ENCODE measurements around the gene CDH12.
"Not testable (repeated sequence)": the region's sequence is repeated elsewhere in the genome, so short reads cannot be mapped to it uniquely, and the experiment has no call there.

CDH12 gene

GRCh38 chr5:22625451-22625850, 227.7 kb downstream of the CDH12 start:
- no peak overlapping the region for H3K27ac ChIP-seq
- no peaks in the 10 kb centered on the region for H3K27me3 ChIP-seq
- intact Hi-C loops (cut with DNase I; ENCODE audit: low total_unique reads): no loop called here
- H3K4me3 ChIP-seq: no peak overlapping the region
- no peaks in the 10 kb centered on the region for H3K36me3 ChIP-seq
- no peak for DNase-seq
- no peaks in the 10 kb centered on the region for H3K9me3 ChIP-seq
- TF ChIP-seq, protein P1, sequence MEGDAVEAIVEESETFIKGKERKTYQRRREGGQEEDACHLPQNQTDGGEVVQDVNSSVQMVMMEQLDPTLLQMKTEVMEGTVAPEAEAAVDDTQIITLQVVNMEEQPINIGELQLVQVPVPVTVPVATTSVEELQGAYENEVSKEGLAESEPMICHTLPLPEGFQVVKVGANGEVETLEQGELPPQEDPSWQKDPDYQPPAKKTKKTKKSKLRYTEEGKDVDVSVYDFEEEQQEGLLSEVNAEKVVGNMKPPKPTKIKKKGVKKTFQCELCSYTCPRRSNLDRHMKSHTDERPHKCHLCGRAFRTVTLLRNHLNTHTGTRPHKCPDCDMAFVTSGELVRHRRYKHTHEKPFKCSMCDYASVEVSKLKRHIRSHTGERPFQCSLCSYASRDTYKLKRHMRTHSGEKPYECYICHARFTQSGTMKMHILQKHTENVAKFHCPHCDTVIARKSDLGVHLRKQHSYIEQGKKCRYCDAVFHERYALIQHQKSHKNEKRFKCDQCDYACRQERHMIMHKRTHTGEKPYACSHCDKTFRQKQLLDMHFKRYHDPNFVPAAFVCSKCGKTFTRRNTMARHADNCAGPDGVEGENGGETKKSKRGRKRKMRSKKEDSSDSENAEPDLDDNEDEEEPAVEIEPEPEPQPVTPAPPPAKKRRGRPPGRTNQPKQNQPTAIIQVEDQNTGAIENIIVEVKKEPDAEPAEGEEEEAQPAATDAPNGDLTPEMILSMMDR (IDR thresholded peaks at IDR 0.05): no peak
- H3K4me1 ChIP-seq: no peaks in the 10 kb centered on the region

DNA sequence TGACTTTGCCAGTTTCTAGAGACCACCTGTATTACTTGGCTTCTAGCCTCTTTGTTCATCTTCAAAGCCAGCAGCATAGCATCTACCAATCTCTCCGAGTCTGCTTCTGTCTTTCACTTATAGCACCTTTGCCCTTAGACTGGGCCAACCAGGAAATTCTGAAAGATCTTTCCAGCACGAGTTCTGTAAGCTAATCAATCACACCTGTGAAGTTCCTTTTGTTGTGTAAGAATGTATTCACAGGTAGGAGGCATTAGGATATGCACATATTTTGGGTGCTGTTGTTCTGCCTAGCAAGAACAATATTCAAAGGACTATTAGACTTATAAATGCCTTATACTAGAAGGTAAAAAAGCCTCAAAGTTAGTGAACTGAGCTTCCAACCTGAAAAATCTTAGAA, 232.1 kb downstream of the CDH12 start:
- Histone ChIP-seq H3K36me3 (no peaks in the 10 kb centered on the region), H3K4me3 (no peak overlapping the region), H3K4me1 (no peaks in the 10 kb centered on the region), H3K9me3 (no peaks in the 10 kb centered on the region), H3K27me3 (no peaks in the 10 kb centered on the region), H3K27ac (no peak overlapping the region)
- TF ChIP-seq, protein P1 (IDR thresholded peaks at IDR 0.05): no peak
- no peak for DNase-seq
- intact Hi-C loops (cut with DNase I; ENCODE audit: low total_unique reads): no loop called here

GRCh38 chr5:22615964-22616363, 237.2 kb downstream of the CDH12 start:
- H3K27me3 ChIP-seq: no peaks in the 10 kb centered on the region
- intact Hi-C loops (cut with DNase I; ENCODE audit: low total_unique reads): no loop called here
- TF ChIP-seq, protein P1 (IDR thresholded peaks at IDR 0.05): no peak

GRCh38 chr5:22614486-22615094, 238.6 kb downstream of the CDH12 start:
- Histone ChIP-seq H3K4me1 (no peaks in the 10 kb centered on the region), H3K27ac (no peak overlapping the region), H3K27me3 (no peaks in the 10 kb centered on the region), H3K36me3 (no peaks in the 10 kb centered on the region), H3K4me3 (no peak overlapping the region), H3K9me3 (no peaks in the 10 kb centered on the region)
- intact Hi-C loops (cut with DNase I; ENCODE audit: low total_unique reads): no loop called here
- no peak for DNase-seq
- TF ChIP-seq, protein P1 (IDR thresholded peaks at IDR 0.05): no peak

More at GRCh38 chr5:22615964-22616363, 237.2 kb downstream of the CDH12 start:
- Histone ChIP-seq H3K9me3 (no peaks in the 10 kb centered on the region), H3K4me3 (no peak overlapping the region), H3K4me1 (no peaks in the 10 kb centered on the region), H3K36me3 (no peaks in the 10 kb centered on the region), H3K27ac (no peak overlapping the region)
- DNase-seq: no peak

- Histone ChIP-seq H3K4me3 (no peak overlapping the region), H3K27ac (no peak overlapping the region), H3K9me3 (peaks cover 0 to 2% (median 0%) of the 10 kb centered on the region in 3 donors), H3K27me3 (no peaks in the 10 kb centered on the region), H3K36me3 (no peaks in the 10 kb centered on the region), H3K4me1 (no peaks in the 10 kb centered on the region)
- intact Hi-C loops (cut with DNase I; ENCODE audit: low total_unique reads): no loop called here
- DNase-seq: no peak
- TF ChIP-seq, protein P1 (IDR thresholded peaks at IDR 0.05): no peak
These were observed 240.2 kb downstream of the CDH12 start for GRCh38 chr5:22612928-22613327.

DNA sequence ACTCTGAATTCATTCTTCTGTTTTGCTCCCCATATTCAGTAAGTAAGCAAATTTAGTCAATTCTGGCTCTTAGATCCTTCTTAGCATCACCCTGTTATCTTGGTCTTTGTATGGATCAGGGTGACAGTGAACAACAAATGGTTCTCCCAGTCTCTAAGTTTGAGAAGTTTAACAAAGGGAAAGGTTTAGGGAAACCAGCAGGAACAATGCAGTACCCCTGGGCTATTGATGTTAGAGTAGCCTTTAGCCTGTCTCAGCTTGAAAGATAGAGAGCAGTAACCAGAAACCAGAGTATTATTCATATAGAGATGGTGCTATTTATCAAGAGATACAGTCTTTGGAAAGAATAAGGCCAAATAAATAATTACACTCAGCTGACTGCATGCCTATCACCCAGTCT, 241.8 kb downstream of the CDH12 start:
- no peaks in the 10 kb centered on the region for H3K4me1 ChIP-seq
- H3K4me3 ChIP-seq: no peak overlapping the region
- H3K9me3 ChIP-seq: peaks cover 0 to 6% (median 0%) of the 10 kb centered on the region in 3 donors
- H3K27ac ChIP-seq: no peak overlapping the region
- no peaks in the 10 kb centered on the region for H3K27me3 ChIP-seq
- no peaks in the 10 kb centered on the region for H3K36me3 ChIP-seq
- no peak for DNase-seq
- TF ChIP-seq, protein P1 (IDR thresholded peaks at IDR 0.05): no peak
- intact Hi-C loops (cut with DNase I; ENCODE audit: low total_unique reads): no loop called here

DNA sequence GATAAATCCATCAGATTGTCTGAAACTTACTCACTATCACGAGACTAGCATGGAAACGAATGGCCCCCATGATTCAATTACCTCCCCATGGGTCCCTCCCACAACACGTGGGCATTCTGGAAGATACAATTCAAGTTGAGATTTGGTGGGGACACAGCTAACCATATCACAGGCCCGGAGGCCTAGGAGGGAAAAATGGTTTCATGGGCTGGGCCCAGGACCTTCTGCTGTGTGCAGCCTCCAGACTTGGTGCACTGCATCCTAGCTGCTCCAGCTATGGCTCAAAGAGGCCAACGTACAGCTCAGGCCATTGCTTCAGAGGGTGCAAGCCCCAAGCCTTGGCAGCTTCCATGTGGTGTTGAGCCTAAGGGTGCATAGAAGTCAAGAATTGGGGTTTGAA, 245.6 kb downstream of the CDH12 start:
- DNase-seq; H3K36me3 ChIP-seq; H3K27ac ChIP-seq; H3K27me3 ChIP-seq; H3K9me3 ChIP-seq; intact Hi-C loops (cut with DNase I; ENCODE audit: low total_unique reads); H3K4me3 ChIP-seq; H3K4me1 ChIP-seq: not testable (repeated sequence)

All from tibial artery (tissue), 4 donors.